ENCODE results near the gene CCDC92.

The CCDC92 gene

GRCh38 chr12:123910057-123910456 is 62.6 kb downstream of the CCDC92 start:
- DNase-seq (ENCODE audit: low spot score) = no peak

- no peak for DNase-seq (ENCODE audit: low spot score)
Observed at GRCh38 chr12:123908884-123909725, 63.5 kb downstream of the CCDC92 start.

- DNase-seq (ENCODE audit: low spot score) = no peak
Observed at GRCh38 chr12:123907726-123908476, 64.7 kb downstream of the CCDC92 start.

- no peak for DNase-seq (ENCODE audit: low spot score)
Observed at GRCh38 chr12:123906711-123907420, 65.8 kb downstream of the CCDC92 start.

- DNase-seq (ENCODE audit: low spot score) = peak; percentile 77
Observed at GRCh38 chr12:123905319-123905925, 67.2 kb downstream of the CCDC92 start.

- no peak for DNase-seq (ENCODE audit: low spot score)
Observed at GRCh38 chr12:123903301-123904065, 69.1 kb downstream of the CCDC92 start.

GRCh38 chr12:123902821-123903220 is 69.8 kb downstream of the CCDC92 start:
- DNase-seq (ENCODE audit: low spot score) = no peak

GRCh38 chr12:123900871-123901376 is 71.7 kb downstream of the CCDC92 start:
- no peak for DNase-seq (ENCODE audit: low spot score)

GRCh38 chr12:123899368-123899767 is 73.3 kb downstream of the CCDC92 start:
- DNase-seq (ENCODE audit: low spot score) = no peak

GRCh38 chr12:123898673-123899072 is 74.0 kb downstream of the CCDC92 start:
- no peak for DNase-seq (ENCODE audit: low spot score)

GRCh38 chr12:123897221-123897620 is 75.4 kb downstream of the CCDC92 start:
- no peak for DNase-seq (ENCODE audit: low spot score)

GRCh38 chr12:123896767-123897166 is 75.9 kb downstream of the CCDC92 start:
- DNase-seq (ENCODE audit: low spot score) = peak; percentile 55

- DNase-seq (ENCODE audit: low spot score) = no peak
Observed at GRCh38 chr12:123895451-123895850, 77.2 kb downstream of the CCDC92 start.

- DNase-seq (ENCODE audit: low spot score) = no peak
Observed at GRCh38 chr12:123894823-123895345, 77.7 kb downstream of the CCDC92 start.

- no peak for DNase-seq (ENCODE audit: low spot score)
Observed at GRCh38 chr12:123893276-123893675, 79.4 kb downstream of the CCDC92 start.

- DNase-seq (ENCODE audit: low spot score) = no peak
Observed at GRCh38 chr12:123892853-123893252, 79.8 kb downstream of the CCDC92 start.

GRCh38 chr12:123892180-123892559 is 80.5 kb downstream of the CCDC92 start:
- DNase-seq (ENCODE audit: low spot score) = no peak

- DNase-seq (ENCODE audit: low spot score) = no peak
Observed at GRCh38 chr12:123891516-123892179, 81.0 kb downstream of the CCDC92 start.

- no peak for DNase-seq (ENCODE audit: low spot score)
Observed at GRCh38 chr12:123891011-123891410, 81.6 kb downstream of the CCDC92 start.

- DNase-seq (ENCODE audit: low spot score) = no peak
Observed at GRCh38 chr12:123890536-123890902, 82.1 kb downstream of the CCDC92 start.
